IPS-NIHi7 (cell line): ENCODE measurements around the gene VSTM2A.
"Not testable (repeated sequence)": the region's sequence is repeated elsewhere in the genome, so short reads cannot be mapped to it uniquely, and the experiment has no call there.

Experiments
- DNase-seq: peaks from one replicate; pipeline ENCODE4 v3.0.0; 2012; ENCODE audit warnings: mixed read lengths; ENCODE audit errors: extremely low spot score

The VSTM2A gene

GRCh38 chr7:54541669-54542625 is at the start of gene VSTM2A:
Gene VSTM2A, plus strand, starts transcription at chr7:54542375. Its CDS starts 356 bp downstream, at chr7:54542731.
- DNase-seq, result peak; percentile 81

GRCh38 chr7:54504531-54504930 is 37.6 kb upstream of the VSTM2A start:
- DNase-seq, result not testable (repeated sequence)

GRCh38 chr7:54529568-54529967 is 12.6 kb upstream of the VSTM2A start:
- no peak for DNase-seq

GRCh38 chr7:54538122-54538521 is 4.1 kb upstream of the VSTM2A start:
- DNase-seq, result no peak

- DNase-seq, result peak; percentile 60
Observed at GRCh38 chr7:54543051-54543488, 895 bp downstream of the VSTM2A start.

GRCh38 chr7:54544149-54544526 is 2.0 kb downstream of the VSTM2A start:
- no peak for DNase-seq

GRCh38 chr7:54544527-54545240 is 2.5 kb downstream of the VSTM2A start:
- DNase-seq, result peak; percentile 20

- no peak for DNase-seq
Observed at GRCh38 chr7:54545241-54545563, 3.0 kb downstream of the VSTM2A start.

- peak; percentile 85 for DNase-seq
Observed at GRCh38 chr7:54546081-54546985, 4.2 kb downstream of the VSTM2A start.

GRCh38 chr7:54546986-54547314 is 4.8 kb downstream of the VSTM2A start:
- DNase-seq, result no peak

- DNase-seq, result no peak
Observed at GRCh38 chr7:54550471-54550870, 8.3 kb downstream of the VSTM2A start.

GRCh38 chr7:54556121-54556520 is 13.9 kb downstream of the VSTM2A start:
- DNase-seq, result no peak

- no peak for DNase-seq
Observed at GRCh38 chr7:54559401-54559800, 17.2 kb downstream of the VSTM2A start.

- no peak for DNase-seq
Observed at GRCh38 chr7:54560198-54560597, 18.0 kb downstream of the VSTM2A start.

GRCh38 chr7:54560723-54561122 is 18.5 kb downstream of the VSTM2A start:
- DNase-seq, result no peak

GRCh38 chr7:54563329-54563916 is 21.2 kb downstream of the VSTM2A start:
- DNase-seq, result no peak

- no peak for DNase-seq
Observed at GRCh38 chr7:54565432-54565831, 23.3 kb downstream of the VSTM2A start.

- DNase-seq, result no peak
Observed at GRCh38 chr7:54581511-54581910, 39.3 kb downstream of the VSTM2A start.

GRCh38 chr7:54591404-54592386 is 49.5 kb downstream of the VSTM2A start:
- DNase-seq, result no peak

GRCh38 chr7:54596747-54597146 is 54.6 kb downstream of the VSTM2A start:
- DNase-seq, result no peak
